ENCODE results near the gene IP6K1. TPM values are rescaled to one million over a fixed set of nuclear protein-coding genes. Genes with fewer than 3 reads are reported as not detected.

The IP6K1 gene
- total and polyA plus RNA-seq, 10 of the 15 experiments (the other 5 are each of a cell fraction or from before 2014, with no cell fraction given): 1.3 to 30.6 (median 18.2) TPM

DNA sequence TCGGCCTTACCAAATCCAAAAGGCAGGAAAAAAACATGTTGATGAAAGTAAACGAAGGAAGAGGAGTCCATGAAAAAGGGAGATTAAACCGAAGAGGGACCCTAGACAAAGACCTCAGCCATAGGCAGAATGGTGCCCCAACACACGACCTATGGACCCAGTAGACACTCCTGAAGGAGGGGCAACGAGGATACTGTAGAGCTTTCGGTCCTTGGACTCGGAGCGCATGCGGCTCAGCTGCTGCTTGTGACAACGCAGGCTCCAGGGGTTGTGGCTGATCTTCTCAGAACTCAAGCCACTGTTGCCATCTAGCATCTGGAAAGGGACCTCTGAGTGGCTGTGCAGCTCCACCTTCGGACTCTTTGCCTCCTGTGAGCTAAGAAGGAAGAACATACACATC, 53.7 kb downstream of the IP6K1 start (continued):
- TF ChIP-seq, protein P1, sequence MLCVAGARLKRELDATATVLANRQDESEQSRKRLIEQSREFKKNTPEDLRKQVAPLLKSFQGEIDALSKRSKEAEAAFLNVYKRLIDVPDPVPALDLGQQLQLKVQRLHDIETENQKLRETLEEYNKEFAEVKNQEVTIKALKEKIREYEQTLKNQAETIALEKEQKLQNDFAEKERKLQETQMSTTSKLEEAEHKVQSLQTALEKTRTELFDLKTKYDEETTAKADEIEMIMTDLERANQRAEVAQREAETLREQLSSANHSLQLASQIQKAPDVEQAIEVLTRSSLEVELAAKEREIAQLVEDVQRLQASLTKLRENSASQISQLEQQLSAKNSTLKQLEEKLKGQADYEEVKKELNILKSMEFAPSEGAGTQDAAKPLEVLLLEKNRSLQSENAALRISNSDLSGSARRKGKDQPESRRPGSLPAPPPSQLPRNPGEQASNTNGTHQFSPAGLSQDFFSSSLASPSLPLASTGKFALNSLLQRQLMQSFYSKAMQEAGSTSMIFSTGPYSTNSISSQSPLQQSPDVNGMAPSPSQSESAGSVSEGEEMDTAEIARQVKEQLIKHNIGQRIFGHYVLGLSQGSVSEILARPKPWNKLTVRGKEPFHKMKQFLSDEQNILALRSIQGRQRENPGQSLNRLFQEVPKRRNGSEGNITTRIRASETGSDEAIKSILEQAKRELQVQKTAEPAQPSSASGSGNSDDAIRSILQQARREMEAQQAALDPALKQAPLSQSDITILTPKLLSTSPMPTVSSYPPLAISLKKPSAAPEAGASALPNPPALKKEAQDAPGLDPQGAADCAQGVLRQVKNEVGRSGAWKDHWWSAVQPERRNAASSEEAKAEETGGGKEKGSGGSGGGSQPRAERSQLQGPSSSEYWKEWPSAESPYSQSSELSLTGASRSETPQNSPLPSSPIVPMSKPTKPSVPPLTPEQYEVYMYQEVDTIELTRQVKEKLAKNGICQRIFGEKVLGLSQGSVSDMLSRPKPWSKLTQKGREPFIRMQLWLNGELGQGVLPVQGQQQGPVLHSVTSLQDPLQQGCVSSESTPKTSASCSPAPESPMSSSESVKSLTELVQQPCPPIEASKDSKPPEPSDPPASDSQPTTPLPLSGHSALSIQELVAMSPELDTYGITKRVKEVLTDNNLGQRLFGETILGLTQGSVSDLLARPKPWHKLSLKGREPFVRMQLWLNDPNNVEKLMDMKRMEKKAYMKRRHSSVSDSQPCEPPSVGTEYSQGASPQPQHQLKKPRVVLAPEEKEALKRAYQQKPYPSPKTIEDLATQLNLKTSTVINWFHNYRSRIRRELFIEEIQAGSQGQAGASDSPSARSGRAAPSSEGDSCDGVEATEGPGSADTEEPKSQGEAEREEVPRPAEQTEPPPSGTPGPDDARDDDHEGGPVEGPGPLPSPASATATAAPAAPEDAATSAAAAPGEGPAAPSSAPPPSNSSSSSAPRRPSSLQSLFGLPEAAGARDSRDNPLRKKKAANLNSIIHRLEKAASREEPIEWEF (IDR thresholded peaks at IDR 0.05; ENCODE audit: insufficient replicate concordance, low read depth, low read length): no peak
- TF ChIP-seq CREM (IDR thresholded peaks at IDR 0.05; ENCODE audit: low read depth) (no peak), SMAD5 (IDR thresholded peaks at IDR 0.05; ENCODE audit: low read depth) (no peak)

DNA sequence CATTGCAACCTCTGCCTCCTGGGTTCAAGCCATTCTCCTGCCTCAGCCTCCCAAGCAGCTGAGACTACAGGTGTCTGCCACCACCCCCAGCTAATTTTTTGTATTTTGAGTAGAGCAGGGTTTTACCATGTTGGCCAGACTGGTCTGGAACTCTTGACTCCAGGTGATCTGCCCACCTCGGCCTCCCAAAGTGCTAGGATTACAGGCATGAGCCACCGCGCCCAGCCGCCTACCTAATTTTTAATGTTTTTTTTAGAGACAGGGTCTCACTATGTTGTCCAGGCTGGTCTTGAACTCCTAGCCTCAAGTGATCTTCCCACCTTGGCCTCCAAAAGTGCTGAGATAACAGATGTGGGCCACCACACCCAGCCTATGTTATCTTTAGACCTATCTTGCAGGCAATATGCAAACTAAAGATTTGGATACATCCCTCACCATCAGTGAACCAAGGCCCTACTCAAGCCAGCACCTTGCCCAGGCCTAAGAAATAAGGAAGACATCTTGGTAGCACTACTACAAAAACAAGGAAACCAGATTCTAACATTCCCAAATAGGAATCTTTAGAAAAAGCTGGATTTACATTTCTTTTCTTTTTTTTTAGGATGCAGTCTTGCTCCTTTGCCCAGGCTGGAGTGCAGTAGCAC, 56.3 kb downstream of the IP6K1 start:
- H3K9ac ChIP-seq (ENCODE audit: control insufficient read depth, insufficient read depth, low read length): no peak overlapping the region
- H3K4me2 ChIP-seq (ENCODE audit: control insufficient read depth, insufficient read depth): no peak overlapping the region
- no peaks in the 10 kb centered on the region for H3K79me2 ChIP-seq (ENCODE audit: control insufficient read depth, insufficient read depth, low read length)
- no peaks in the 10 kb centered on the region for H3K27me3 ChIP-seq (replicated peaks in 1 of 2; ENCODE audit: control insufficient read depth in 2 of 2, insufficient read depth in 2 of 2, low read length in 1 of 2)
- no peaks in the 10 kb centered on the region for H4K20me1 ChIP-seq (ENCODE audit: control insufficient read depth, insufficient read depth)
- no peaks in the 10 kb centered on the region for H3K9me3 ChIP-seq (replicated peaks; ENCODE audit: control insufficient read depth, insufficient read depth, low read length)
- WGBS (ENCODE audit: insufficient coverage, insufficient replicate concordance, low lambda C conversion rate, missing lambda C conversion rate): 100% methylated on average over 4 of the region's 4 CpGs
- H3K4me3 ChIP-seq: no peak overlapping the region
- BruUV-seq (replicated peaks): no TSS peak
- H3K36me3 ChIP-seq (ENCODE audit: control insufficient read depth in 2 of 2, insufficient read depth in 2 of 2, low read length in 1 of 2): peaks cover 0 to 21% of the 10 kb centered on the region in 2 experiments
- ATAC-seq (no peak), FAIRE-seq (no peak), DNase-seq (ENCODE audit: low read depth, low spot score) (no peak)
- ChIA-PET POLR2A (no interaction called here), SMC1A (ENCODE audit: uncharacterized antibody, unreplicated experiment) (no interaction called here), RAD21 (ENCODE audit: unreplicated experiment) (no interaction called here), CTCF (interaction anchor here (1.4 kb wide), 1 partner anchor 15 kb away, joined by 7 read pairs; no protein-coding TSS in a partner anchor)
- no peaks in the 10 kb centered on the region; the same call in 1 of the 2 replicates for H3K4me1 ChIP-seq (ENCODE audit: control insufficient read depth, insufficient read depth, low read length)
- in situ Hi-C loops (cut with MboI): no loop called here
- no peak overlapping the region for H2AFZ ChIP-seq (ENCODE audit: control insufficient read depth, low read depth, low read length)
- intact Hi-C loops (cut with micrococcal nuclease; ENCODE audit: unreplicated experiment): no loop called here
- H3K27ac ChIP-seq (ENCODE audit: control insufficient read depth, insufficient read depth): no peak overlapping the region
- TF ChIP-seq CBX3 (IDR thresholded peaks at IDR 0.05; ENCODE audit: borderline replicate concordance, low read depth) (no peak), GABPA (IDR thresholded peaks at IDR 0.05; ENCODE audit: low read depth) (no peak), KAT2A (conservative IDR thresholded peaks at IDR 0.05; ENCODE audit: control insufficient read depth, low read depth, low read length) (no peak), ZZZ3 (IDR thresholded peaks at IDR 0.05; ENCODE audit: control insufficient read depth, insufficient read length, low read depth) (no peak), ZNF217 (IDR thresholded peaks at IDR 0.05) (no peak), FOXM1 (IDR thresholded peaks at IDR 0.05; ENCODE audit: low read depth, low read length) (no peak), SREBF1 (IDR thresholded peaks at IDR 0.05; ENCODE audit: low read length) (no peak), POLR2A (IDR thresholded peaks at IDR 0.05; ENCODE audit: low read depth, low read length) (no peak), SUZ12 (IDR thresholded peaks at IDR 0.05; ENCODE audit: unreplicated experiment) (no peak), NRF1 (conservative IDR thresholded peaks at IDR 0.05; ENCODE audit: low read depth, low read length) (no peak), NR2C1 (IDR thresholded peaks at IDR 0.05) (no peak)
- TF ChIP-seq, protein P2, sequence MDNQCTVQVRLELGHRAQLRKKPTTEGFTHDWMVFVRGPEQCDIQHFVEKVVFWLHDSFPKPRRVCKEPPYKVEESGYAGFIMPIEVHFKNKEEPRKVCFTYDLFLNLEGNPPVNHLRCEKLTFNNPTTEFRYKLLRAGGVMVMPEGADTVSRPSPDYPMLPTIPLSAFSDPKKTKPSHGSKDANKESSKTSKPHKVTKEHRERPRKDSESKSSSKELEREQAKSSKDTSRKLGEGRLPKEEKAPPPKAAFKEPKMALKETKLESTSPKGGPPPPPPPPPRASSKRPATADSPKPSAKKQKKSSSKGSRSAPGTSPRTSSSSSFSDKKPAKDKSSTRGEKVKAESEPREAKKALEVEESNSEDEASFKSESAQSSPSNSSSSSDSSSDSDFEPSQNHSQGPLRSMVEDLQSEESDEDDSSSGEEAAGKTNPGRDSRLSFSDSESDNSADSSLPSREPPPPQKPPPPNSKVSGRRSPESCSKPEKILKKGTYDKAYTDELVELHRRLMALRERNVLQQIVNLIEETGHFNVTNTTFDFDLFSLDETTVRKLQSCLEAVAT (IDR thresholded peaks at IDR 0.05): no peak
